Tibial nerve (tissue), 4 donors: ENCODE results near the gene GMDS. TPM values are rescaled to one million over a fixed set of nuclear protein-coding genes. Genes with fewer than 3 reads are reported as not detected.

Experiments used
- DNase-seq, 2 donors: peaks; one replicate each; pipeline ENCODE4 v3.0.0-alpha.2; 2019; ENCODE audit warnings: low spot score in 2 of 2
- H3K27ac ChIP-seq, 4 donors: fragments of 200-600 bp; sonication (generic) in 3 of 4; one replicate each; pipeline ENCODE4 v1.5.1; 2017 to 2019; ENCODE audit warnings: mild to moderate bottlenecking in 1 of 4
- H3K27me3 ChIP-seq, 2 donors: fragments of 200-600 bp; sonication (generic) in 1 of 2; one replicate each; pipeline versions ENCODE4 v1.5.1 to v1.6.0; 2017 to 2019
- H3K36me3 ChIP-seq, 3 donors: fragments of 200-600 bp; sonication (generic); one replicate each; pipeline ENCODE4 v1.5.1; 2018 to 2019
- H3K4me1 ChIP-seq, 4 donors: fragments of 200-600 bp; sonication (generic) in 3 of 4; one replicate each; pipeline ENCODE4 v1.5.1; 2017 to 2019
- H3K4me3 ChIP-seq, 4 donors: fragments of 200-600 bp; sonication (generic) in 3 of 4; one replicate each; pipeline ENCODE4 v1.5.1; 2017 to 2019; ENCODE audit warnings: mild to moderate bottlenecking in 1 of 4, moderate library complexity in 1 of 4
- H3K9me3 ChIP-seq, 4 donors: fragments of 200-600 bp; sonication (generic) in 3 of 4; one replicate each; pipeline ENCODE4 v1.5.1; 2017 to 2019
- CTCF ChIP-seq, 5 experiments: fragments of 200-600 bp in 3 of 5; fragments of 450-650 bp in 2 of 5; sonication (generic) in 3 of 5; IDR thresholded peaks; one replicate each; pipeline ENCODE4 v1.5.1; 2016 to 2019; ENCODE audit warnings: antibody characterized with exemption in 5 of 5, mild to moderate bottlenecking in 3 of 5, moderate library complexity in 2 of 5
- EP300 ChIP-seq, 2 donors: sonication (generic); formaldehyde crosslinking; IDR thresholded peaks; one replicate each; pipeline ENCODE4 v1.6.1; 2017; ENCODE audit warnings: antibody characterized with exemption in 2 of 2, mild to moderate bottlenecking in 1 of 2
- POLR2A ChIP-seq, 2 donors: fragments of 450-650 bp; IDR thresholded peaks; one replicate each; pipeline ENCODE4 v1.6.1; 2017; ENCODE audit warnings: antibody characterized with exemption in 2 of 2, mild to moderate bottlenecking in 2 of 2, moderate library complexity in 2 of 2
- WGBS, 2 donors: methylation state at CpG; one replicate each; pipeline ENCODE4 v1.1.5; 2018; 5-methylcytosine and 5-hydroxymethylcytosine counted together
- total RNA-seq, 4 donors: library from RNA; depleted of rRNA; stranded (reverse); fragments of >200 nt; gene quantifications; one replicate each; pipeline ENCODE4 v1.1.0, GENCODE V29; 2016

GMDS gene
- total RNA-seq, 4 donors from 2014 or later = 14.9 to 46.5 (median 32.8) TPM

GRCh38 chr6:1906014-1906413 is 339.4 kb downstream of the GMDS start:
- Histone ChIP-seq H3K27me3 (no peaks in the 10 kb centered on the region), H3K4me1 (peaks cover 0 to 21% (median 2%) of the 10 kb centered on the region in 4 donors), H3K9me3 (no peaks in the 10 kb centered on the region), H3K4me3 (no peak overlapping the region), H3K27ac (no peak overlapping the region), H3K36me3 (no peaks in the 10 kb centered on the region)
- no peak for DNase-seq
- 76 to 80% methylated on average over 1 of the region's 1 CpG for WGBS, 2 donors
- no peak for TF ChIP-seq CTCF (IDR thresholded peaks at IDR 0.05)
- no peak for TF ChIP-seq POLR2A (IDR thresholded peaks at IDR 0.05)
- TF ChIP-seq EP300 (IDR thresholded peaks at IDR 0.05) = no peak

GRCh38 chr6:1904898-1905297 is 340.5 kb downstream of the GMDS start:
- Histone ChIP-seq H3K4me1 (peaks cover 0 to 23% (median 2%) of the 10 kb centered on the region in 4 donors), H3K4me3 (no peak overlapping the region), H3K27ac (no peak overlapping the region), H3K27me3 (no peaks in the 10 kb centered on the region), H3K36me3 (no peaks in the 10 kb centered on the region), H3K9me3 (no peaks in the 10 kb centered on the region)
- DNase-seq = no peak
- 90 to 92% methylated on average over 5 to 6 of the region's 6 CpGs for WGBS, 2 donors
- TF ChIP-seq POLR2A (IDR thresholded peaks at IDR 0.05) (no peak), EP300 (IDR thresholded peaks at IDR 0.05) (no peak), CTCF (IDR thresholded peaks at IDR 0.05) (no peak)

GRCh38 chr6:1904466-1904799 is 341.0 kb downstream of the GMDS start:
- Histone ChIP-seq H3K9me3 (no peaks in the 10 kb centered on the region), H3K4me3 (no peak overlapping the region), H3K4me1 (peaks cover 0 to 28% (median 3%) of the 10 kb centered on the region in 4 donors), H3K36me3 (no peaks in the 10 kb centered on the region), H3K27me3 (no peaks in the 10 kb centered on the region), H3K27ac (peak overlapping the region in 2 of 4 donors; percentile 14 to 49)
- 66 to 75% methylated on average over 8 to 9 of the region's 9 CpGs for WGBS, 2 donors
- no peak for DNase-seq
- no peak for TF ChIP-seq EP300 (IDR thresholded peaks at IDR 0.05)
- no peak for TF ChIP-seq POLR2A (IDR thresholded peaks at IDR 0.05)
- TF ChIP-seq CTCF (IDR thresholded peaks at IDR 0.05) = no peak

GRCh38 chr6:1903780-1904465 is 341.5 kb downstream of the GMDS start:
- Histone ChIP-seq H3K9me3 (no peaks in the 10 kb centered on the region), H3K4me3 (no peak overlapping the region), H3K27me3 (no peaks in the 10 kb centered on the region), H3K4me1 (peaks cover 0 to 31% (median 6%) of the 10 kb centered on the region in 4 donors), H3K36me3 (no peaks in the 10 kb centered on the region), H3K27ac (peak overlapping the region in 2 of 4 donors; percentile 14 to 49)
- WGBS, 2 donors = 32 to 50% methylated on average over 9 of the region's 9 CpGs
- TF ChIP-seq CTCF (IDR thresholded peaks at IDR 0.05) (no peak), POLR2A (IDR thresholded peaks at IDR 0.05) (no peak), EP300 (IDR thresholded peaks at IDR 0.05) (no peak)
- no peak for DNase-seq

GRCh38 chr6:1901556-1901955 is 343.8 kb downstream of the GMDS start:
- Histone ChIP-seq H3K4me3 (no peak overlapping the region), H3K9me3 (no peaks in the 10 kb centered on the region), H3K4me1 (peaks cover 0 to 34% (median 7%) of the 10 kb centered on the region in 4 donors), H3K27ac (peak overlapping the region in 1 of 4 donors; percentile 70), H3K36me3 (no peaks in the 10 kb centered on the region), H3K27me3 (no peaks in the 10 kb centered on the region)
- DNase-seq = no peak
- WGBS, 2 donors = 39 to 50% methylated on average over 1 of the region's 1 CpG
- TF ChIP-seq POLR2A (IDR thresholded peaks at IDR 0.05) (no peak), EP300 (IDR thresholded peaks at IDR 0.05) (no peak), CTCF (IDR thresholded peaks at IDR 0.05) (no peak)
